ENCODE results near the gene STK4. TPM values are rescaled to one million over a fixed set of nuclear protein-coding genes. Genes with fewer than 3 reads are reported as not detected.
"Not testable (repeated sequence)": the region's sequence is repeated elsewhere in the genome, so short reads cannot be mapped to it uniquely, and the experiment has no call there.

STK4 gene
- total RNA-seq, 5 donors from 2014 or later (not counting 1 experiment from before 2014, with no cell fraction given): 244 to 315 (median 271) TPM

DNA sequence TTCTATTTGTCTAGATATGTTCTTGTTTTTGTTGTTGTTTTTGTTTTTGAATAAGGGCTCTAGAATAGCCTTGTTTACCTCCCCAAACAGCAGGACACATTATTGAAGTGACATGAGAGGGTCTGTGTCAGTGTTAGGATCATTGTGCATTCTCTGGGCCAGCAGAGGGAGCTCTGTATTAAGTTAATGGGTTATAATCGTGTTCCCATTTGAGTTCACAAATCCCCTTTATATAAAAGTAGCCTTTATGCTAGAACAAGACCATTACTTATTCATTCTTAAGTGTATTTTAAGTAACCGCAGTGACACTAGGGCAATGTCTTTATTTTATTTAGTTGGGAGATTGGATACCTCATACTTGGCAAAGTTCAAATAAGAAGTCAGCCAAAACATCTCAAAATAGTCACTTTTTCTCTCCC, 44.8 kb downstream of the STK4 start:
- ChIA-PET CTCF (interaction anchor here (0.6 to 2.4 kb wide), 20 partner anchors 9 to 1673 kb away, joined by 3 to 15 read pairs (median 4); no protein-coding TSS in a partner anchor), POLR2A (interaction anchor here in 1 of 2 donors (0.6 kb wide), 1 partner anchor 33 kb away, joined by 4 read pairs; no protein-coding TSS in a partner anchor)
- no peaks in the 10 kb centered on the region for H3K9me3 Mint-ChIP-seq
- no peaks in the 10 kb centered on the region for H3K27me3 ChIP-seq (replicated peaks in 1 of 2; ENCODE audit: control insufficient read depth in 2 of 2, extremely low read depth in 1 of 2, insufficient read depth in 2 of 2, low read length in 1 of 2)
- ATAC-seq (replicated peaks in 1 of 4): peak; percentile 72 to 85 (median 79)
- H3K4me1 Mint-ChIP-seq: peaks cover 74 to 79% (median 76%) of the 10 kb centered on the region in 3 donors
- peaks cover 3 to 6% of the 10 kb centered on the region in 2 experiments for H3K4me1 ChIP-seq (ENCODE audit: control insufficient read depth in 1 of 2, extremely low read depth in 1 of 2, insufficient read depth in 2 of 2, low read length in 2 of 2)
- H3K27me3 Mint-ChIP-seq: no peaks in the 10 kb centered on the region
- peaks cover 8 to 58% of the 10 kb centered on the region in 2 donors for H3K36me3 ChIP-seq (ENCODE audit: control insufficient read depth in 2 of 2, extremely low read depth in 1 of 2, insufficient read depth in 1 of 2, low read length in 1 of 2)
- no CpG with 5 or more reads among the region's 2 CpGs for WGBS (ENCODE audit: insufficient coverage)
- peaks cover 50% of the 10 kb centered on the region for H3K36me3 Mint-ChIP-seq
- no peaks in the 10 kb centered on the region for H3K9me3 ChIP-seq
- H3K4me3 ChIP-seq (ENCODE audit: control insufficient read depth in 1 of 2, extremely low read depth in 1 of 2, low read length in 1 of 2): no peak overlapping the region
- peak overlapping the region; percentile 3 to 18 for H3K27ac Mint-ChIP-seq
- H3K4me3 Mint-ChIP-seq: no peak overlapping the region
- DNase-seq: peak in 33 of 35 experiments; percentile 5 to 72 (median 33)
- H3K27ac ChIP-seq (ENCODE audit: low read length): no peak overlapping the region

DNA sequence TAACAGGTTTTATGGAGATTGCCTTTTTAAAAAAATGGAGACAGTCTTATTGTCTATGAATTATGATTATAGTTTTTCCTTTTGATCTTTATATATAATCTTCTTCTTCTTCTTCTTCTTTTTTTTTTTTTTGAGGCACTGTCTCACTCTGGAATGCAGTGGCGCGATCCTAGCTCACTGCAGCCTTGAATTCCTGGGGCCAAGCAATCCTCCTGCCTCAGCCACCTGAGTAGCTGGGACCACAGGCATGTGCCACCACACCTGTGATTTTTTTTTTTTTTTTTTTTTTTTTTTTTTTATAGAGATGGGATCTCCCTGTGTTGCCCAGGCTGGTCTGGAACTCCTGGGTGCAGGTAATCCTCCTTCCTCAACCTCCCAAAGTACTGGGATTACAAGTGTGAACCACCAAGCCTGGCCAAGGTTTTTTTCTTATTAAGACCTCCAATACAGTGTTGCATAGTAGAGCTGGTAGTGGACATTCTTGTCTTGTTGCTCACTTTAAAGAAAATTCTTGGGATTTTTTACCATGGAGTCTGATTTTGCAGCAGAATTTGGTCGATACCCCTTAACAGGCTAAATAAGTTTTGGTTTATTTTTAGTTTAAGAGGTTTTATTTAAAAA, 46.5 kb downstream of the STK4 start:
- CTCF ChIA-PET: interaction anchor here (0.5 to 2.3 kb wide), 9 partner anchors 29 to 751 kb away, joined by 3 to 9 read pairs (median 4); no protein-coding TSS in a partner anchor
- peaks cover 5 to 6% of the 10 kb centered on the region in 2 experiments for H3K4me1 ChIP-seq (ENCODE audit: control insufficient read depth in 1 of 2, extremely low read depth in 1 of 2, insufficient read depth in 2 of 2, low read length in 2 of 2)
- POLR2A ChIA-PET: interaction anchor here in 1 of 2 donors (0.6 kb wide), 1 partner anchor 54 kb away, joined by 6 read pairs; no protein-coding TSS in a partner anchor
- no peak overlapping the region for H3K27ac ChIP-seq (ENCODE audit: low read length)
- H3K27me3 ChIP-seq (replicated peaks in 1 of 2; ENCODE audit: control insufficient read depth in 2 of 2, extremely low read depth in 1 of 2, insufficient read depth in 2 of 2, low read length in 1 of 2): no peaks in the 10 kb centered on the region
- H3K36me3 ChIP-seq (ENCODE audit: control insufficient read depth in 2 of 2, extremely low read depth in 1 of 2, insufficient read depth in 1 of 2, low read length in 1 of 2): peaks cover 0 to 61% of the 10 kb centered on the region in 2 donors
- no peak overlapping the region for H3K4me3 ChIP-seq (ENCODE audit: control insufficient read depth in 1 of 2, extremely low read depth in 1 of 2, low read length in 1 of 2)
- Mint-ChIP-seq H3K36me3 (peaks cover 44% of the 10 kb centered on the region), H3K27ac (no peak overlapping the region), H3K27me3 (no peaks in the 10 kb centered on the region), H3K4me1 (peaks cover 79 to 83% (median 79%) of the 10 kb centered on the region in 3 donors), H3K4me3 (no peak overlapping the region), H3K9me3 (no peaks in the 10 kb centered on the region)
- DNase-seq (no peak), ATAC-seq (replicated peaks in 1 of 4) (no peak)
- no peaks in the 10 kb centered on the region for H3K9me3 ChIP-seq
- WGBS (ENCODE audit: insufficient coverage): no CpG with 5 or more reads among the region's 3 CpGs

DNA sequence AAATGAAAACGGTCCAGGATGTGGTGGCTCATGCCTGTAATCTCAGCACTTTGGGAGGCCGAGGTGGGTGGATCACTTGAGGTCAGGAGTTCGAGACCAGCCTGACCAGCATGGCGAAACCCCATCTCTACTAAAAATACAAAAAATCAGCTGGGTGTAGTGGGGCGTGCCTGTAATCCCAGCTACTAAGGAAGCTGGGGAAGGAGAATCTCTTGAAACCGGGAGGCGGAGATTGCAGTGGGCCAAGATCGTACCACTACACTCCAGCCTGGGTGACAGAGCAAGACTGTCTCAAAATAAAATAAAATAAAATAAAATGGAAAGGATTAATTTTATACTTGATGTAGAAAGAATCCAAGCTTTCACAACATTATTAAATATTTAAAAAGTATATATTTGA, 47.8 kb downstream of the STK4 start:
- not testable (repeated sequence) for H3K27me3 Mint-ChIP-seq; H3K27ac ChIP-seq (ENCODE audit: low read length); DNase-seq; H3K4me3 Mint-ChIP-seq; H3K4me1 ChIP-seq (ENCODE audit: control insufficient read depth in 1 of 2, extremely low read depth in 1 of 2, insufficient read depth in 2 of 2, low read length in 2 of 2); H3K9me3 ChIP-seq; H3K9me3 Mint-ChIP-seq; H3K27ac Mint-ChIP-seq; ATAC-seq (replicated peaks in 1 of 4); H3K4me3 ChIP-seq (ENCODE audit: control insufficient read depth in 1 of 2, extremely low read depth in 1 of 2, low read length in 1 of 2); H3K27me3 ChIP-seq (replicated peaks in 1 of 2; ENCODE audit: control insufficient read depth in 2 of 2, extremely low read depth in 1 of 2, insufficient read depth in 2 of 2, low read length in 1 of 2)
- POLR2A ChIA-PET: interaction anchor here in 1 of 2 donors (0.6 kb wide), 1 partner anchor 22 kb away, joined by 3 read pairs; no protein-coding TSS in a partner anchor
- no CpG with 5 or more reads among the region's 8 CpGs for WGBS (ENCODE audit: insufficient coverage)
- CTCF ChIA-PET: interaction anchor here in 1 of 2 donors (0.9 kb wide), 1 partner anchor 56 kb away, joined by 3 read pairs; no protein-coding TSS in a partner anchor
- H3K36me3 ChIP-seq (ENCODE audit: control insufficient read depth in 2 of 2, extremely low read depth in 1 of 2, insufficient read depth in 1 of 2, low read length in 1 of 2): peaks cover 2 to 61% of the 10 kb centered on the region in 2 donors
- Mint-ChIP-seq H3K4me1 (peaks cover 75 to 77% (median 76%) of the 10 kb centered on the region in 3 donors), H3K36me3 (peaks cover 41% of the 10 kb centered on the region)

DNA sequence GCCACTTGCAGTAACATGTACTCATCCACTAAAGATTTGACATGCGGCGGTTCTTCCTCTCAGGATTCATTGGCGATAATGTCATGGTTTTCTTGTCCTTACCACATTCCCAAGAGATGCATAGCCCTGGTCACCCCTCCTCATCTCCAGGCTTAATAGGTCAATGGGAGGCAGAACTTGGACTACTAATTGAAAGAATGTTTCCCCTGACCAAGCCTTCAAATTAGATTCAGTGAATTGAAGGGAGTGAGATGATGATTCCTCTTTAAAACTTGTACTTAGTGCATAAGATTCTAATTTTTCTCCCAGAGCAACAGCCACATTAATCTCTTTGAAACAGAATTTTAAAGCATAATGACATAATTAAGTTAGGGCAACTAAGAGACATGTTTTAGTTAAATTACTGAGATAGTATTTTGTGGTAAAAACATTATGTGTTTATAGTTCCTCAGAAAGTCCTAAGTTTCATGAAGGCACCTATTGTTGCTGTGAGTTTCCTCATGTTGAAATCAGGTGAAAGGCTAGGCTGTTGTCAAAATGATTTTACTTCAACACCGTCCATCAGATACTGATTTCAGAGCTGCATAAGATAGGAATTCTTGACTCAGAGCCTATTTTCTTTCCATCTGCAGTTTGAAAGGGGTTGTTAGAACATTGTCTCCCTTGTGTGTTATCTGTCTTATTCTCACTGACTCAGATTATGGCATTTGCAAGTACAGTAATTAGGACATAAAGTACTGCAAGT, 48.5 kb downstream of the STK4 start:
- Mint-ChIP-seq H3K36me3 (peaks cover 41% of the 10 kb centered on the region), H3K27me3 (no peaks in the 10 kb centered on the region), H3K4me3 (no peak overlapping the region), H3K27ac (peak overlapping the region; percentile 10 to 52), H3K4me1 (peaks cover 75 to 77% (median 76%) of the 10 kb centered on the region in 3 donors), H3K9me3 (no peaks in the 10 kb centered on the region)
- Histone ChIP-seq H3K9me3 (no peaks in the 10 kb centered on the region), H3K27me3 (replicated peaks in 1 of 2; ENCODE audit: control insufficient read depth in 2 of 2, extremely low read depth in 1 of 2, insufficient read depth in 2 of 2, low read length in 1 of 2) (no peaks in the 10 kb centered on the region), H3K36me3 (ENCODE audit: control insufficient read depth in 2 of 2, extremely low read depth in 1 of 2, insufficient read depth in 1 of 2, low read length in 1 of 2) (peaks cover 3 to 67% of the 10 kb centered on the region in 2 donors), H3K4me3 (ENCODE audit: control insufficient read depth in 1 of 2, extremely low read depth in 1 of 2, low read length in 1 of 2) (no peak overlapping the region), H3K27ac (ENCODE audit: low read length) (no peak overlapping the region), H3K4me1 (ENCODE audit: control insufficient read depth in 1 of 2, extremely low read depth in 1 of 2, insufficient read depth in 2 of 2, low read length in 2 of 2) (peaks cover 6 to 7% of the 10 kb centered on the region in 2 experiments)
- DNase-seq (no peak), ATAC-seq (replicated peaks in 1 of 4) (no peak)
- ChIA-PET CTCF (no interaction called here), POLR2A (no interaction called here)
- WGBS (ENCODE audit: insufficient coverage): no CpG with 5 or more reads among the region's 4 CpGs

DNA sequence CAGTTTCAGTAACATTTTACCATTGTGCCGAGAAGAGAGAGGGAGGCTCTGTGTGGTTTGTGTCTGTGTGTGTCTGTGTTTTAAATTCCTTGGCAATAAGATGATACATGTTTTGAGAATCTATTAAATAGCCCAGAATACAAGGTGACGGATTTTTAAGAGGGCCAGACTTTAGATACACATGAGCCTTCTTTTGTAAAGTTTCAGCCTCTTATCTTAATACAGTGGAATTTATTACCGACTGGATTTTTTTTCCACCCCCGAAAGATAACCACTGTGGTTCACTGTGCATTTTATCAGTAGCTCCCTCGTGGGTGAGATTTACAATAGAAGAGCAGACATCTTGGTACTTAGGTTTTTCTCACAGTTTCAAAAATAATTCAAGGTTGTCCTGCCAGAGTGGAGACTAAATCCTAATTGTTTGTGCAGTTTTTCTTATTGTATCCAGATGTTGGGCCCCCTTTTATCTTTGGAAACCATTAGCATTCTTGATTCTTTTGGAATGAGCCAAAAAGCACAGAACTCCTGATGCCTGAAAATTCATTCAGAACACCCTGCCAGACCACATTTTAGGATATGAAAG, 49.9 kb downstream of the STK4 start:
- no CpG with 5 or more reads among the region's 5 CpGs for WGBS (ENCODE audit: insufficient coverage)
- Histone ChIP-seq H3K9me3 (no peaks in the 10 kb centered on the region), H3K4me3 (ENCODE audit: control insufficient read depth in 1 of 2, extremely low read depth in 1 of 2, low read length in 1 of 2) (no peak overlapping the region), H3K36me3 (ENCODE audit: control insufficient read depth in 2 of 2, extremely low read depth in 1 of 2, insufficient read depth in 1 of 2, low read length in 1 of 2) (peaks cover 3 to 71% of the 10 kb centered on the region in 2 donors), H3K4me1 (ENCODE audit: control insufficient read depth in 1 of 2, extremely low read depth in 1 of 2, insufficient read depth in 2 of 2, low read length in 2 of 2) (peaks cover 3% of the 10 kb centered on the region in 2 experiments), H3K27ac (ENCODE audit: low read length) (no peak overlapping the region), H3K27me3 (replicated peaks in 1 of 2; ENCODE audit: control insufficient read depth in 2 of 2, extremely low read depth in 1 of 2, insufficient read depth in 2 of 2, low read length in 1 of 2) (no peaks in the 10 kb centered on the region)
- DNase-seq: no peak
- ChIA-PET POLR2A (no interaction called here), CTCF (interaction anchor here (0.6 to 0.8 kb wide), 2 partner anchors 13 to 833 kb away, joined by 3 read pairs; no protein-coding TSS in a partner anchor)
- no peaks in the 10 kb centered on the region for H3K9me3 Mint-ChIP-seq
- peaks cover 71 to 79% (median 76%) of the 10 kb centered on the region in 3 donors for H3K4me1 Mint-ChIP-seq
- ATAC-seq (replicated peaks in 1 of 4): no peak
- no peaks in the 10 kb centered on the region for H3K27me3 Mint-ChIP-seq
- peak overlapping the region; percentile 48 to 65 for H3K27ac Mint-ChIP-seq
- peaks cover 41% of the 10 kb centered on the region for H3K36me3 Mint-ChIP-seq
- H3K4me3 Mint-ChIP-seq: no peak overlapping the region

DNA sequence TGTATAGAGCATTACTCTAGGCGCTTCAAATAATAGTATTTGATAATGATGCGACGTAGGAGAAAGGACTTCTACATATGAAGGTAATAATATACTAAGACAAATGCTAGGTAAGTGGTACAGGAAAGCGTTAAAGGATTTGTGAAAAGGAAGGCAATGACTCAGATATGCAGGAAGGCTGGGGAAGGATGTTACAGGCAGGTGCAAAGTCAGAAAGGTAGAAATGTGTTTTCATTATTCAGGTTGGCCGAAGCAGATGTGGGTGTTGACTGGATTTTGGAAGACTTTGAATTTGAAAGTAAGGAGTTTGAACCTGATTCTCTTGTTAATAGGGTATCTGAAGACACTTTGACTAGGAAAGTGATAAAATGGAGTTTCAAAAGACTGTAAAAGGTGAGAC, 51.0 kb downstream of the STK4 start:
- DNase-seq: no peak
- no peaks in the 10 kb centered on the region for H3K27me3 ChIP-seq (replicated peaks in 1 of 2; ENCODE audit: control insufficient read depth in 2 of 2, extremely low read depth in 1 of 2, insufficient read depth in 2 of 2, low read length in 1 of 2)
- H3K4me3 ChIP-seq (ENCODE audit: control insufficient read depth in 1 of 2, extremely low read depth in 1 of 2, low read length in 1 of 2): no peak overlapping the region
- ATAC-seq (replicated peaks in 1 of 4): no peak
- peaks cover 3% of the 10 kb centered on the region in 2 experiments for H3K4me1 ChIP-seq (ENCODE audit: control insufficient read depth in 1 of 2, extremely low read depth in 1 of 2, insufficient read depth in 2 of 2, low read length in 2 of 2)
- no peak overlapping the region for H3K27ac ChIP-seq (ENCODE audit: low read length)
- ChIA-PET CTCF (interaction anchor here in 1 of 2 donors (1.4 kb wide), 1 partner anchor 33 kb away, joined by 3 read pairs; no protein-coding TSS in a partner anchor), POLR2A (interaction anchor here in 1 of 2 donors (0.6 kb wide), 1 partner anchor 19 kb away, joined by 4 read pairs; no protein-coding TSS in a partner anchor)
- Mint-ChIP-seq H3K4me3 (no peak overlapping the region), H3K9me3 (no peaks in the 10 kb centered on the region), H3K4me1 (peaks cover 66 to 78% (median 75%) of the 10 kb centered on the region in 3 donors), H3K36me3 (peaks cover 41% of the 10 kb centered on the region), H3K27me3 (no peaks in the 10 kb centered on the region), H3K27ac (peak overlapping the region; percentile 2 to 62)
- no peaks in the 10 kb centered on the region for H3K9me3 ChIP-seq
- H3K36me3 ChIP-seq (ENCODE audit: control insufficient read depth in 2 of 2, extremely low read depth in 1 of 2, insufficient read depth in 1 of 2, low read length in 1 of 2): peaks cover 3 to 73% of the 10 kb centered on the region in 2 donors
- 29% methylated on average over 2 of the region's 5 CpGs for WGBS (ENCODE audit: insufficient coverage)
